GM18873 (cell line): ENCODE results near the gene SETD7.

Source experiments
- ATAC-seq: cut with Tn5 transposase; IDR thresholded peaks from one replicate; pipeline ENCODE4 v1.9.1; 2021; ENCODE audit warnings: mild to moderate bottlenecking, moderate library complexity, moderate number of reproducible peaks; ENCODE audit not compliant: unreplicated experiment, low FRiP score

SETD7 gene

GRCh38 chr4:139575072-139575471 lies 19.1 kb upstream of the SETD7 start:
- ATAC-seq = no peak

- no peak for ATAC-seq
Observed at GRCh38 chr4:139574641-139575040, 18.6 kb upstream of the SETD7 start.

GRCh38 chr4:139568206-139568955 lies 12.4 kb upstream of the SETD7 start:
- no peak for ATAC-seq

GRCh38 chr4:139567159-139567870 lies 11.3 kb upstream of the SETD7 start:
- ATAC-seq = no peak

- ATAC-seq = no peak
Observed at GRCh38 chr4:139564502-139564901, 8.5 kb upstream of the SETD7 start.

- no peak for ATAC-seq
Observed at GRCh38 chr4:139563515-139563914, 7.5 kb upstream of the SETD7 start.

- no peak for ATAC-seq
Observed at GRCh38 chr4:139562839-139563238, 6.8 kb upstream of the SETD7 start.

GRCh38 chr4:139562067-139562684 lies 6.2 kb upstream of the SETD7 start:
- ATAC-seq = no peak

- no peak for ATAC-seq
Observed at GRCh38 chr4:139560406-139561104, 4.5 kb upstream of the SETD7 start.

- ATAC-seq = no peak
Observed at GRCh38 chr4:139559687-139560086, 3.7 kb upstream of the SETD7 start.

GRCh38 chr4:139559089-139559479 lies 3.1 kb upstream of the SETD7 start:
- ATAC-seq = no peak

- no peak for ATAC-seq
Observed at GRCh38 chr4:139558235-139559088, 2.4 kb upstream of the SETD7 start.

GRCh38 chr4:139557556-139558110 lies 1.6 kb upstream of the SETD7 start:
- ATAC-seq = no peak

- ATAC-seq = no peak
Observed at GRCh38 chr4:139556724-139557555, 921 bp upstream of the SETD7 start.

GRCh38 chr4:139555705-139556070 lies 331 bp downstream of the SETD7 start:
- no peak for ATAC-seq

GRCh38 chr4:139554893-139555704 lies 920 bp downstream of the SETD7 start:
- no peak for ATAC-seq

- no peak for ATAC-seq
Observed at GRCh38 chr4:139554642-139554892, 1.5 kb downstream of the SETD7 start.
